CD4-positive, CD25-positive, alpha-beta regulatory T cell (primary cell): Measurements from ENCODE around the gene IGF1R. TPM values are rescaled to one million over a fixed set of nuclear protein-coding genes. Genes with fewer than 3 reads are reported as not detected.

Source experiments
- ATAC-seq, 2 donors: fragments of 150-1000 bp; cut with Tn5 transposase; one replicate each; pipeline ENCODE4 v1.10.0; 2021; ENCODE audit warnings: low read depth in 2 of 2, moderate number of reproducible peaks in 2 of 2, moderate library complexity in 1 of 2
- DNase-seq, 3 donors: peaks; one replicate each; pipeline versions ENCODE4 v3.0.0 to v3.0.0-alpha.2; 2012 to 2022; ENCODE audit warnings: mixed read lengths in 1 of 3
- H3K27ac ChIP-seq: one replicate; pipeline ENCODE4 v1.7.0; 2013; ENCODE audit warnings: mild to moderate bottlenecking, low read length; ENCODE audit not compliant: insufficient read depth, poor library complexity, severe bottlenecking
- H3K27me3 ChIP-seq: one replicate; pipeline ENCODE4 v1.7.0; 2013; ENCODE audit warnings: low read length; ENCODE audit not compliant: control insufficient read depth, insufficient read depth
- H3K36me3 ChIP-seq: one replicate; pipeline ENCODE4 v1.7.0; 2013; ENCODE audit warnings: mild to moderate bottlenecking, low read length, moderate library complexity; ENCODE audit not compliant: control insufficient read depth, insufficient read depth
- H3K4me1 ChIP-seq: 2 replicates; pipeline ENCODE4 v1.7.0; 2013; ENCODE audit warnings: mild to moderate bottlenecking, low read length; ENCODE audit not compliant: insufficient read depth, control insufficient read depth, poor library complexity, severe bottlenecking
- H3K4me3 ChIP-seq: one replicate; pipeline ENCODE4 v1.7.0; 2013; ENCODE audit warnings: low read depth, mild to moderate bottlenecking, low read length, moderate library complexity
- H3K9me3 ChIP-seq, 2 experiments: 1 replicate in 1 of 2; 2 replicates in 1 of 2; pipeline ENCODE4 v1.7.0; 2013; ENCODE audit warnings: low read length in 2 of 2, mild to moderate bottlenecking in 1 of 2, moderate library complexity in 1 of 2; ENCODE audit not compliant: control insufficient read depth in 2 of 2
- H3K27ac Mint-ChIP-seq, 3 donors: one replicate each; pipeline ENCODE4 v1.8.0; 2020 to 2022; ENCODE audit warnings: mild to moderate bottlenecking in 3 of 3, mixed read lengths in 3 of 3, moderate library complexity in 2 of 3
- H3K27me3 Mint-ChIP-seq: one replicate; pipeline ENCODE4 v1.8.0; 2022; ENCODE audit warnings: mild to moderate bottlenecking, mixed read lengths
- H3K36me3 Mint-ChIP-seq: one replicate; pipeline ENCODE4 v1.8.0; 2020; ENCODE audit warnings: mixed read lengths
- H3K4me1 Mint-ChIP-seq, 4 donors: one replicate each; pipeline ENCODE4 v1.8.0; 2020 to 2022; ENCODE audit warnings: mixed read lengths in 4 of 4, mild to moderate bottlenecking in 1 of 4
- H3K4me3 Mint-ChIP-seq, 4 donors: one replicate each; pipeline ENCODE4 v1.8.0; 2020 to 2022; ENCODE audit warnings: mild to moderate bottlenecking in 4 of 4, mixed read lengths in 4 of 4, moderate library complexity in 3 of 4
- H3K9me3 Mint-ChIP-seq, 7 donors: one replicate each; pipeline ENCODE4 v1.8.0; 2020 to 2022; ENCODE audit warnings: mixed read lengths in 7 of 7, mild to moderate bottlenecking in 3 of 7, moderate library complexity in 2 of 7
- polyA plus RNA-seq, 4 donors: library from polyadenylated mRNA; unstranded; fragments of 300-500 nt; fragmentation: Illumina TruSeq; gene quantifications; one replicate each; pipeline ENCODE4 v1.2.3, GENCODE V29; 2021
- total RNA-seq: library from RNA; stranded (reverse); gene quantifications from one replicate; pipeline ENCODE4 v1.2.3, GENCODE V29; 2022

Gene IGF1R
- total and polyA plus RNA-seq, 5 donors from 2014 or later, result 1.6 to 14.2 (median 3.6) TPM

DNA sequence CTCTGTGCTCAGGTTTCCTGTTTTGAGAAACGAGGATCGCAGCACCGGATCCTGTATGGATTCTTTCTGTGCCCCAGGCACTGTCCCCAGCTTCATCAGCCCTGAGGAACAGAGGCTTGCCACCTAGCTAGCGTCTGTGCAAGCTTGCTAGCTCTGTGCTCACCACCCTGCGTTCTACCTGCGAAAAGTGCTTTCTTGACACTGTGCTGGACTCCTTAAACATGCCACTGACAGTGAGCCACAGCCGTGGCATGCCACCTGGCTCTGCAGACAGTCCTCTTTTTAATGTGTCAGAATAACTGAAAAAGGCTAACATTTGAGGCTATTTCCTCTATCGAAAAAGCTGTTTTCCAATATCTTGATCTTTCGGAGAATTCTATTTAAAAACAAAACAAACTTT is 357.8 kb downstream of the IGF1R start:
- no peak overlapping the region for H3K27ac ChIP-seq
- Mint-ChIP-seq H3K27me3 (peaks cover 4% of the 10 kb centered on the region), H3K27ac (no peak overlapping the region), H3K9me3 (no peaks in the 10 kb centered on the region), H3K4me3 (no peak overlapping the region), H3K36me3 (no peaks in the 10 kb centered on the region), H3K4me1 (no peaks in the 10 kb centered on the region)
- H3K36me3 ChIP-seq, result no peaks in the 10 kb centered on the region
- DNase-seq (no peak), ATAC-seq (no peak)
- no peaks in the 10 kb centered on the region for H3K27me3 ChIP-seq
- H3K4me1 ChIP-seq, result no peaks in the 10 kb centered on the region
- H3K9me3 ChIP-seq, result no peaks in the 10 kb centered on the region
- no peak overlapping the region for H3K4me3 ChIP-seq

- peaks cover 10% of the 10 kb centered on the region for H3K27me3 Mint-ChIP-seq
These were observed 358.7 kb downstream of the IGF1R start for GRCh38 chr15:99006904-99007495.

GRCh38 chr15:99009741-99010330 is 361.5 kb downstream of the IGF1R start:
- DNase-seq (no peak), ATAC-seq (no peak)
- no peaks in the 10 kb centered on the region for H3K9me3 Mint-ChIP-seq

More at GRCh38 chr15:99006904-99007495, 358.7 kb downstream of the IGF1R start:
- H3K4me1 Mint-ChIP-seq, result no peaks in the 10 kb centered on the region
- Histone ChIP-seq H3K9me3 (no peaks in the 10 kb centered on the region), H3K36me3 (no peaks in the 10 kb centered on the region), H3K4me1 (no peaks in the 10 kb centered on the region), H3K4me3 (no peak overlapping the region), H3K27me3 (no peaks in the 10 kb centered on the region), H3K27ac (no peak overlapping the region)
- ATAC-seq, result no peak
- no peaks in the 10 kb centered on the region for H3K36me3 Mint-ChIP-seq
- H3K4me3 Mint-ChIP-seq, result no peak overlapping the region
- no peak overlapping the region for H3K27ac Mint-ChIP-seq
- H3K9me3 Mint-ChIP-seq, result no peaks in the 10 kb centered on the region
- DNase-seq, result no peak

GRCh38 chr15:99010768-99011167 is 362.4 kb downstream of the IGF1R start:
- no peak overlapping the region for H3K27ac ChIP-seq
- DNase-seq (no peak), ATAC-seq (no peak)
- no peaks in the 10 kb centered on the region for H3K9me3 Mint-ChIP-seq
- no peak overlapping the region for H3K4me3 ChIP-seq
- H3K9me3 ChIP-seq, result no peaks in the 10 kb centered on the region
- no peaks in the 10 kb centered on the region for H3K27me3 ChIP-seq
- H3K36me3 ChIP-seq, result no peaks in the 10 kb centered on the region
- H3K27ac Mint-ChIP-seq, result no peak overlapping the region
- H3K36me3 Mint-ChIP-seq, result no peaks in the 10 kb centered on the region
- peaks cover 0 to 4% (median 0%) of the 10 kb centered on the region in 4 donors for H3K4me1 Mint-ChIP-seq
- H3K4me1 ChIP-seq, result no peaks in the 10 kb centered on the region
- peaks cover 10% of the 10 kb centered on the region for H3K27me3 Mint-ChIP-seq
- no peak overlapping the region for H3K4me3 Mint-ChIP-seq

More at GRCh38 chr15:99009741-99010330, 361.5 kb downstream of the IGF1R start:
- H3K9me3 ChIP-seq, result no peaks in the 10 kb centered on the region
- no peak overlapping the region for H3K4me3 Mint-ChIP-seq
- no peaks in the 10 kb centered on the region for H3K4me1 ChIP-seq
- H3K27me3 Mint-ChIP-seq, result peaks cover 10% of the 10 kb centered on the region
- H3K36me3 Mint-ChIP-seq, result no peaks in the 10 kb centered on the region
- H3K36me3 ChIP-seq, result no peaks in the 10 kb centered on the region
- no peak overlapping the region for H3K27ac ChIP-seq
- H3K27ac Mint-ChIP-seq, result peak overlapping the region in 1 of 3 donors; percentile 20
- H3K4me3 ChIP-seq, result no peak overlapping the region
- H3K27me3 ChIP-seq, result no peaks in the 10 kb centered on the region
- peaks cover 0 to 4% (median 0%) of the 10 kb centered on the region in 4 donors for H3K4me1 Mint-ChIP-seq
